PC-3 (cell line): ENCODE data around the gene PDE9A.

Source experiments
- EZH2 ChIP-seq: fragments of 300-600 bp; sonication (generic); IDR thresholded peaks from one replicate; pipeline ENCODE4 v1.6.1; 2017; ENCODE audit warnings: antibody characterized with exemption, mild to moderate bottlenecking, low read length; ENCODE audit not compliant: unreplicated experiment
- EZH2phosphoT487 ChIP-seq: fragments of 300-600 bp; sonication (generic); IDR thresholded peaks from 2 replicates; pipeline ENCODE4 v1.6.1; 2018; ENCODE audit warnings: mild to moderate bottlenecking, antibody characterized with exemption, low read length, borderline replicate concordance
- TF ChIP-seq, protein P1 (sequence below): fragments of 300-600 bp; sonication (generic); conservative IDR thresholded peaks from 2 replicates; pipeline ENCODE4 v1.5.1; 2017; ENCODE audit warnings: antibody characterized with exemption, low read depth, mild to moderate bottlenecking, low read length

DNA sequence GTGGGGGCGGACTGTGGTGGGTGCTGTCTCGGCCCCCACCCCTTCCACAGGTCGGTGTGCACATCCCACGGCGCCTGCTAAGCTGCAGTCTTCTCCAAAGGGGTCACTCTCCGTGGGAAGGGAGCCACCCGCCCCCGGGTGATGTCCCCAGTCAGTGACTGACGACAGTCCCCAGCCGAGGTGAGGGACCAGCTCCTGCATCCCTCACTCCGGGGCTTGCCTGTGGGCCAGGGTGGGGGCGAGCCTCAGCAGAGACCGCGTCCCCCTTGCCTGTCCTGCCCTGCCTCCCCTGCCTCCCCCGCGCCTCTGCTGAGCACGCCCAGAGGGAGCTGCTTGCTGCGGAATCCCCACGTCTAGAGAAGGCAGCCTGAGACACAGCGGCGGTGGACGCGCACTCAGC is 35.9 kb upstream of the PDE9A start:
- TF ChIP-seq EZH2phosphoT487 (no peak), EZH2 (no peak)
- TF ChIP-seq, protein P1, sequence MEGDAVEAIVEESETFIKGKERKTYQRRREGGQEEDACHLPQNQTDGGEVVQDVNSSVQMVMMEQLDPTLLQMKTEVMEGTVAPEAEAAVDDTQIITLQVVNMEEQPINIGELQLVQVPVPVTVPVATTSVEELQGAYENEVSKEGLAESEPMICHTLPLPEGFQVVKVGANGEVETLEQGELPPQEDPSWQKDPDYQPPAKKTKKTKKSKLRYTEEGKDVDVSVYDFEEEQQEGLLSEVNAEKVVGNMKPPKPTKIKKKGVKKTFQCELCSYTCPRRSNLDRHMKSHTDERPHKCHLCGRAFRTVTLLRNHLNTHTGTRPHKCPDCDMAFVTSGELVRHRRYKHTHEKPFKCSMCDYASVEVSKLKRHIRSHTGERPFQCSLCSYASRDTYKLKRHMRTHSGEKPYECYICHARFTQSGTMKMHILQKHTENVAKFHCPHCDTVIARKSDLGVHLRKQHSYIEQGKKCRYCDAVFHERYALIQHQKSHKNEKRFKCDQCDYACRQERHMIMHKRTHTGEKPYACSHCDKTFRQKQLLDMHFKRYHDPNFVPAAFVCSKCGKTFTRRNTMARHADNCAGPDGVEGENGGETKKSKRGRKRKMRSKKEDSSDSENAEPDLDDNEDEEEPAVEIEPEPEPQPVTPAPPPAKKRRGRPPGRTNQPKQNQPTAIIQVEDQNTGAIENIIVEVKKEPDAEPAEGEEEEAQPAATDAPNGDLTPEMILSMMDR = no peak
